K562 (cell line): Measurements from ENCODE around the gene TTLL10. TPM values are rescaled to one million over a fixed set of nuclear protein-coding genes. Genes with fewer than 3 reads are reported as not detected.
A peak's percentile ranks its signal among the peaks of the same experiment; 100 is the strongest.

Source experiments
- ERF ChIP-seq: fragments of 450-650 bp; formaldehyde crosslinking; IDR thresholded peaks from 2 replicates; pipeline ENCODE4 v1.4.0; 2020; ENCODE audit warnings: mild to moderate bottlenecking, mixed read lengths
- ETV1 ChIP-seq: fragments of 450-650 bp; conservative IDR thresholded peaks from 2 replicates; pipeline ENCODE4 v1.6.1; 2016; ENCODE audit warnings: missing genetic modification characterization, control low read depth, low read depth, missing compliant biosample characterization
- FOXA3 ChIP-seq, 2 experiments: fragments of 450-650 bp in 1 of 2; sonication (generic) in 1 of 2; formaldehyde crosslinking; IDR thresholded peaks in 1 of 2; conservative IDR thresholded peaks in 1 of 2; 2 replicates each; pipeline versions ENCODE4 v1.4.0 to v1.8.0; 2020 to 2022; ENCODE audit warnings: mild to moderate bottlenecking in 2 of 2, missing genetic modification reagents in 1 of 2
- ILF3 ChIP-seq: fragments of 450-650 bp; IDR thresholded peaks from 2 replicates; pipeline ENCODE4 v1.6.1; 2018; ENCODE audit warnings: antibody characterized with exemption, mild to moderate bottlenecking, moderate library complexity, borderline replicate concordance
- KLF10 ChIP-seq: fragments of 250-450 bp; sonication (Bioruptor Pico); IDR thresholded peaks from 2 replicates; pipeline ENCODE4 v1.6.1; 2021; ENCODE audit warnings: matching md5 sums
- RB1 ChIP-seq: fragments of 450-650 bp; IDR thresholded peaks from 2 replicates; pipeline ENCODE4 v1.6.1; 2017; ENCODE audit warnings: low read depth, mild to moderate bottlenecking
- SMARCE1 ChIP-seq: fragments of 450-650 bp; IDR thresholded peaks from 2 replicates; pipeline ENCODE4 v1.7.1; 2016; ENCODE audit warnings: mild to moderate bottlenecking
- TRIM28 ChIP-seq: fragments of 450-650 bp; IDR thresholded peaks from 2 replicates; pipeline ENCODE4 v1.6.1; 2017
- ZNF785 ChIP-seq: fragments of 250-450 bp; sonication (Bioruptor Pico); IDR thresholded peaks from 2 replicates; pipeline ENCODE4 v1.4.0; 2020; ENCODE audit warnings: mild to moderate bottlenecking
- polyA plus RNA-seq, 8 experiments: library from polyadenylated mRNA; depleted of rRNA in 4 of 8; stranded (reverse) in 5 of 8; unstranded in 3 of 8; fragments of >200 nt; fragmentation: Nextera tagmentation in 2 of 8; fragmentation: Illumina TruSeq in 1 of 8; extraction: Ambion mirVana in 2 of 8; extraction: Trizol in 1 of 8; gene quantifications; 2 replicates each; pipeline versions ENCODE4 v1.2.1 to v1.2.3, GENCODE V29; 2011 to 2014; ENCODE audit warnings: inconsistent platforms in 1 of 8, missing spikeins in 1 of 8
- total RNA-seq, 7 experiments: library from RNA; depleted of rRNA in 6 of 7; stranded (reverse); fragments of >200 nt in 6 of 7; fragmentation: Illumina TruSeq in 2 of 7; extraction: Trizol in 2 of 7; gene quantifications; 2 replicates each; pipeline versions ENCODE4 v1.2.1 to v1.2.3, GENCODE V29; 2011 to 2021; ENCODE audit warnings: low replicate concordance in 1 of 7
- TF ChIP-seq, protein P1 (sequence below): sonication (generic); formaldehyde crosslinking; IDR thresholded peaks from 2 replicates; pipeline ENCODE4 v1.8.1; 2023; ENCODE audit warnings: mild to moderate bottlenecking, missing genetic modification reagents, moderate library complexity
- TF ChIP-seq, protein P2 (sequence below): sonication (generic); formaldehyde crosslinking; IDR thresholded peaks from 2 replicates; pipeline ENCODE4 v1.8.1; 2023; ENCODE audit warnings: missing genetic modification reagents, mild to moderate bottlenecking, borderline replicate concordance
- TF ChIP-seq, protein P3 (sequence below): sonication (generic); formaldehyde crosslinking; IDR thresholded peaks from 2 replicates; pipeline ENCODE4 v1.8.1; 2023; ENCODE audit warnings: mild to moderate bottlenecking, missing genetic modification reagents
- TF ChIP-seq, protein P4 (sequence below), 3 experiments: fragments of 200-800 bp in 1 of 3; sonication (Bioruptor generic) in 1 of 3; sonication (generic) in 1 of 3; formaldehyde crosslinking in 1 of 3; IDR thresholded peaks; 2 replicates each; pipeline versions ENCODE4 v1.6.1 to v1.8.0; 2016 to 2022; ENCODE audit warnings: mild to moderate bottlenecking in 2 of 3, missing compliant biosample characterization in 2 of 3, missing genetic modification characterization in 2 of 3, missing genetic modification reagents in 1 of 3
- TF ChIP-seq, protein P5 (sequence below): fragments of 250-450 bp; sonication (Bioruptor Pico); IDR thresholded peaks from 2 replicates; pipeline ENCODE4 v1.8.0; 2022; ENCODE audit warnings: inconsistent platforms

The TTLL10 gene
- total and polyA plus RNA-seq, 9 of the 15 experiments (the other 6 are each of a cell fraction or from before 2014, with no cell fraction given), result not detected

DNA sequence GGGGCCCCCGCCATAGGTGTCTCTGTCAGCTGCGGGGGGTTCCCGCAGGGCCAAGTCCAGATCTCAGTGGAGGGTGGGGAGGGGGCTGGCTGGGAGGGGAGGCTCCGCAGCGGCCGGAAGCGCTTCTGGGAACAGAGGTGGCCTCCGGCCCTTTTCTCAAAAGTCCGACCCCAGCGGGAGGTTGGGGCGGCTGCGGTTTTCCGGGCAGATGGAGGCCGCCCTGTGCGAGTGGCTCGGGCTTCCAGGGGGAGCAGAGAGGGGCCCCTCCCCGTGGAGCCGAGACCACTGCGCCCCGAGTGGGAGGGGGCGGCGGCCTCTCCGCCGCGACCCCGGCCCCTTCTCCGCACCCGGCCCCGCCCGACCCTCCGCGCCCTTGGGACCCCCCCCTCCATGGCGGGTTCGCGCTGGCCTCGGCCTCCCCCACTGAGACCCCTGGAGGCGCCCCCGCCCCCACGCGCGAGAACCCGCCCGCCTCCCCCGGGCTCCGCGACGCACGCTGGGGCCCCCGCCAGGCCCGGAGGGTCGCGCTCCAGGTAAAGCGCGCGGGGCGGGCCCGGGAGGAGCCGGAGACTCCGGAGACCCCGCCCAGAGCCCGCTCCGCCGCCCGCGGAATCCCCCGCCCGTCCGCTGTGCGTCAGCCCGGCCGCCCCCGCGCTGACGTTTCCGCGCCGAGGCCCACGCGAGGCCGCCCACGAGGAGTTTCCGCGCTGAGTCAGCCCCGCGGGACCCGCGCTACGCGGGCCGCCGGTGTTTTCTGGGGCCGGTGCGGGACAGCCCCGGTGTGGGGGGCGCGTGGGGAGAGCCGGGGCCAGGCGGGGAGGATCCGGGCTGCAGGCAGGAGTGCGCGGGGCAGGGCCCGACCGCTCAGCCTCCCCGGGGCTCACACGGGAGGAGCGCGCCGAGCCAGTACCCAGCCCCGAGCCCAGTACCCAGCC is 27.5 kb downstream of the TTLL10 start (continued):
- TF ChIP-seq, protein P1, sequence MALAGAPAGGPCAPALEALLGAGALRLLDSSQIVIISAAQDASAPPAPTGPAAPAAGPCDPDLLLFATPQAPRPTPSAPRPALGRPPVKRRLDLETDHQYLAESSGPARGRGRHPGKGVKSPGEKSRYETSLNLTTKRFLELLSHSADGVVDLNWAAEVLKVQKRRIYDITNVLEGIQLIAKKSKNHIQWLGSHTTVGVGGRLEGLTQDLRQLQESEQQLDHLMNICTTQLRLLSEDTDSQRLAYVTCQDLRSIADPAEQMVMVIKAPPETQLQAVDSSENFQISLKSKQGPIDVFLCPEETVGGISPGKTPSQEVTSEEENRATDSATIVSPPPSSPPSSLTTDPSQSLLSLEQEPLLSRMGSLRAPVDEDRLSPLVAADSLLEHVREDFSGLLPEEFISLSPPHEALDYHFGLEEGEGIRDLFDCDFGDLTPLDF, result peak; percentile 29; the same call in 1 of the 2 replicates
- TF ChIP-seq, protein P2, sequence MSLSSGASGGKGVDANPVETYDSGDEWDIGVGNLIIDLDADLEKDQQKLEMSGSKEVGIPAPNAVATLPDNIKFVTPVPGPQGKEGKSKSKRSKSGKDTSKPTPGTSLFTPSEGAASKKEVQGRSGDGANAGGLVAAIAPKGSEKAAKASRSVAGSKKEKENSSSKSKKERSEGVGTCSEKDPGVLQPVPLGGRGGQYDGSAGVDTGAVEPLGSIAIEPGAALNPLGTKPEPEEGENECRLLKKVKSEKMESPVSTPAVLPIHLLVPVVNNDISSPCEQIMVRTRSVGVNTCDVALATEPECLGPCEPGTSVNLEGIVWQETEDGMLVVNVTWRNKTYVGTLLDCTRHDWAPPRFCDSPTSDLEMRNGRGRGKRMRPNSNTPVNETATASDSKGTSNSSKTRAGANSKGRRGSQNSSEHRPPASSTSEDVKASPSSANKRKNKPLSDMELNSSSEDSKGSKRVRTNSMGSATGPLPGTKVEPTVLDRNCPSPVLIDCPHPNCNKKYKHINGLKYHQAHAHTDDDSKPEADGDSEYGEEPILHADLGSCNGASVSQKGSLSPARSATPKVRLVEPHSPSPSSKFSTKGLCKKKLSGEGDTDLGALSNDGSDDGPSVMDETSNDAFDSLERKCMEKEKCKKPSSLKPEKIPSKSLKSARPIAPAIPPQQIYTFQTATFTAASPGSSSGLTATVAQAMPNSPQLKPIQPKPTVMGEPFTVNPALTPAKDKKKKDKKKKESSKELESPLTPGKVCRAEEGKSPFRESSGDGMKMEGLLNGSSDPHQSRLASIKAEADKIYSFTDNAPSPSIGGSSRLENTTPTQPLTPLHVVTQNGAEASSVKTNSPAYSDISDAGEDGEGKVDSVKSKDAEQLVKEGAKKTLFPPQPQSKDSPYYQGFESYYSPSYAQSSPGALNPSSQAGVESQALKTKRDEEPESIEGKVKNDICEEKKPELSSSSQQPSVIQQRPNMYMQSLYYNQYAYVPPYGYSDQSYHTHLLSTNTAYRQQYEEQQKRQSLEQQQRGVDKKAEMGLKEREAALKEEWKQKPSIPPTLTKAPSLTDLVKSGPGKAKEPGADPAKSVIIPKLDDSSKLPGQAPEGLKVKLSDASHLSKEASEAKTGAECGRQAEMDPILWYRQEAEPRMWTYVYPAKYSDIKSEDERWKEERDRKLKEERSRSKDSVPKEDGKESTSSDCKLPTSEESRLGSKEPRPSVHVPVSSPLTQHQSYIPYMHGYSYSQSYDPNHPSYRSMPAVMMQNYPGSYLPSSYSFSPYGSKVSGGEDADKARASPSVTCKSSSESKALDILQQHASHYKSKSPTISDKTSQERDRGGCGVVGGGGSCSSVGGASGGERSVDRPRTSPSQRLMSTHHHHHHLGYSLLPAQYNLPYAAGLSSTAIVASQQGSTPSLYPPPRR (CRISPR knock-in tag), result no peak
- TF ChIP-seq ETV1 (tag) (peak; percentile 26; the same call in 1 of the 2 replicates), KLF10 (no peak), RB1 (peak; percentile 84), FOXA3 (CRISPR knock-in tag; conservative IDR thresholded peaks at IDR 0.05 in 1 of 2, IDR thresholded peaks at IDR 0.05 in 1 of 2) (0 out of 4 replicates have a peak, but pooled peaks of 1 of the 2 experiments have one; percentile 34), ILF3 (no peak), TRIM28 (no peak; the same call in 1 of the 2 replicates), SMARCE1 (no peak), ERF (CRISPR knock-in tag) (0 out of 2 replicates have a peak, but pooled peaks have one; percentile 55), ZNF785 (CRISPR knock-in tag) (no peak)
- TF ChIP-seq, protein P3, sequence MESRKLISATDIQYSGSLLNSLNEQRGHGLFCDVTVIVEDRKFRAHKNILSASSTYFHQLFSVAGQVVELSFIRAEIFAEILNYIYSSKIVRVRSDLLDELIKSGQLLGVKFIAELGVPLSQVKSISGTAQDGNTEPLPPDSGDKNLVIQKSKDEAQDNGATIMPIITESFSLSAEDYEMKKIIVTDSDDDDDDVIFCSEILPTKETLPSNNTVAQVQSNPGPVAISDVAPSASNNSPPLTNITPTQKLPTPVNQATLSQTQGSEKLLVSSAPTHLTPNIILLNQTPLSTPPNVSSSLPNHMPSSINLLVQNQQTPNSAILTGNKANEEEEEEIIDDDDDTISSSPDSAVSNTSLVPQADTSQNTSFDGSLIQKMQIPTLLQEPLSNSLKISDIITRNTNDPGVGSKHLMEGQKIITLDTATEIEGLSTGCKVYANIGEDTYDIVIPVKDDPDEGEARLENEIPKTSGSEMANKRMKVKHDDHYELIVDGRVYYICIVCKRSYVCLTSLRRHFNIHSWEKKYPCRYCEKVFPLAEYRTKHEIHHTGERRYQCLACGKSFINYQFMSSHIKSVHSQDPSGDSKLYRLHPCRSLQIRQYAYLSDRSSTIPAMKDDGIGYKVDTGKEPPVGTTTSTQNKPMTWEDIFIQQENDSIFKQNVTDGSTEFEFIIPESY, result 0 out of 2 replicates have a peak, but pooled peaks have one; percentile 32
- TF ChIP-seq, protein P4, sequence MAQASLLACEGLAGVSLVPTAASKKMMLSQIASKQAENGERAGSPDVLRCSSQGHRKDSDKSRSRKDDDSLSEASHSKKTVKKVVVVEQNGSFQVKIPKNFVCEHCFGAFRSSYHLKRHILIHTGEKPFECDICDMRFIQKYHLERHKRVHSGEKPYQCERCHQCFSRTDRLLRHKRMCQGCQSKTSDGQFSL (CRISPR knock-in tag; IDR thresholded peaks at IDR 0.05), result no peak
- TF ChIP-seq, protein P4 (tag; IDR thresholded peaks at IDR 0.05), result 0 out of 4 replicates have a peak, but pooled peaks of 1 of the 2 experiments have one; percentile 31
- TF ChIP-seq, protein P5, sequence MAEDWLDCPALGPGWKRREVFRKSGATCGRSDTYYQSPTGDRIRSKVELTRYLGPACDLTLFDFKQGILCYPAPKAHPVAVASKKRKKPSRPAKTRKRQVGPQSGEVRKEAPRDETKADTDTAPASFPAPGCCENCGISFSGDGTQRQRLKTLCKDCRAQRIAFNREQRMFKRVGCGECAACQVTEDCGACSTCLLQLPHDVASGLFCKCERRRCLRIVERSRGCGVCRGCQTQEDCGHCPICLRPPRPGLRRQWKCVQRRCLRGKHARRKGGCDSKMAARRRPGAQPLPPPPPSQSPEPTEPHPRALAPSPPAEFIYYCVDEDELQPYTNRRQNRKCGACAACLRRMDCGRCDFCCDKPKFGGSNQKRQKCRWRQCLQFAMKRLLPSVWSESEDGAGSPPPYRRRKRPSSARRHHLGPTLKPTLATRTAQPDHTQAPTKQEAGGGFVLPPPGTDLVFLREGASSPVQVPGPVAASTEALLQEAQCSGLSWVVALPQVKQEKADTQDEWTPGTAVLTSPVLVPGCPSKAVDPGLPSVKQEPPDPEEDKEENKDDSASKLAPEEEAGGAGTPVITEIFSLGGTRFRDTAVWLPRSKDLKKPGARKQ (CRISPR knock-in tag), result no peak
